HS-5 (cell line): Measurements from ENCODE around the gene ARHGEF1.
"Not testable (repeated sequence)": the region's sequence is repeated elsewhere in the genome, so short reads cannot be mapped to it uniquely, and the experiment has no call there.

ENCODE experiments used
- DNase-seq: peaks from one replicate; pipeline ENCODE4 v3.0.0-alpha.2; 2012; ENCODE audit warnings: low read depth

Gene ARHGEF1

DNA sequence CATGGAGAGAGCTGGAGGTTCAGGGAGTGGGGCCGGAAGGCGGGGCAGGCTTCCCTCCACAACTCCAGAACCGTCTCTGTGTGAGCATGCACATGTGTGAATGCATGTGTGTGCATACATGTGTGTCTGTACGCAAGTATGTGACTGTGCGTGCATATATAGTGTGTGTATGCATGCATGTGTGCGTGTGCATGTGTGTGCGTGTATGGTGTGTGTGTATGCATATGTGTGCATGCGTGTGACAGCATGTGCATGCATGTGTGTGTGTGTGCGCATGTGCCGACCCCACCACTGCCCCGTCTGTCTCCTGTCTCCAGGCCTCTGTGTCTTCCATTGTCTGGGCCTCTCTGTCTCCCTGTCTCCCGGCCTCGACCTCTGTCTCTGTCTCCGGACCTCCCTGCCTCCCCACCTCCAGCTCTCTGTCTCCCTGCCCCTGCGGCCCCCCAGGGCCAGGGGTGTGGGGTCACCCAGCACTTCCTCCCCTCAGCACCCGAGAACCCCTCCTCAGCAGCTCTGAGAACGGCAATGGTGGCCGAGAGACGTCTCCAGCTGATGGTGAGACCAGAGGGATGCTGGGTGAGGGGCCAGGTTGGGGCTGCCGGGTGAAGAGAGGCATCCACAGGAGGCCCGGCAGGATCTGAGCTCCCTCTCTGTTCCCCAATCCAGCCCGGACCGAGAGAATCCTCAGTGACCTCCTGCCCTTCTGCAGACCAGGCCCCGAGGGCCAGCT lies 22.5 kb downstream of the ARHGEF1 start:
- DNase-seq = no peak

GRCh38 chr19:41906271-41906670 lies 23.3 kb downstream of the ARHGEF1 start:
- DNase-seq = no peak

- no peak for DNase-seq
Observed at GRCh38 chr19:41906916-41907680, 24.1 kb downstream of the ARHGEF1 start.

GRCh38 chr19:41907994-41908615 lies 25.1 kb downstream of the ARHGEF1 start:
- no peak for DNase-seq

DNA sequence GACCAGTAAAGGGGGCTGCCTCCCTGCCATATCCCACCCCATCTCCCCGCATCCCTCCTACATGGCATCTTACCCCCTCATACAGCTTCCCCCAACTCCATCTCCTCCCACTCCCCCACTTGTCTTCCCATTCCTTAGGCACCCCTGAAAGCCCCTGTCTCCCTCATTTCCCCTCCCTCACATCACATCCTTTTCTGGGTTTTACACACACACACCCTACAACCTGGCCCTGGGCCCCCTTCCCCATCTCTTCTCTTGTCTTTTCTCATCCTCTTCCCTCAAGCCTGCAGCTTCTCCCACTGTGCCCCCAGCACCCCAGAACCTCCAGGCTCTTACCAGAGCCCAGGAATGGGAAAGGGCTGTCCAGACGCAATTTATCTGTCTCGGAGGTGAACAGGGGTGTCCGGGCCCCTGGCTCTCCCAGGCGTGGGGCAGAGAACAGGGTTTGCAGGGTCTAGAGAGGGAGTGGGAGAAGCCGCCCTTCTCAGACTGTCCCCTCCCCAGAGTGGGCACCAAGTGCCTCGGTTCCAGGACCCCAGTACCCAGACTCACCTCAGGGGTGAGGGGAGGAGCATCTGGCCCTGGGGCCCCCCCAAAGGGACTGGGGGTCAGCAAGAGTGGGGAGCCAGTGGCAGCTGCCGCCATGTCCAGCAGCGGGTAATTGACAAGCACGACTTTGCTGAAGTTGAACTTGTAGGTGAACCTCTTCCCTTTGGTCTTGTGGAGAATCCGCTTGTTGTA lies 25.9 kb downstream of the ARHGEF1 start:
- no peak for DNase-seq

- no peak for DNase-seq
Observed at GRCh38 chr19:41909706-41910105, 26.7 kb downstream of the ARHGEF1 start.

DNA sequence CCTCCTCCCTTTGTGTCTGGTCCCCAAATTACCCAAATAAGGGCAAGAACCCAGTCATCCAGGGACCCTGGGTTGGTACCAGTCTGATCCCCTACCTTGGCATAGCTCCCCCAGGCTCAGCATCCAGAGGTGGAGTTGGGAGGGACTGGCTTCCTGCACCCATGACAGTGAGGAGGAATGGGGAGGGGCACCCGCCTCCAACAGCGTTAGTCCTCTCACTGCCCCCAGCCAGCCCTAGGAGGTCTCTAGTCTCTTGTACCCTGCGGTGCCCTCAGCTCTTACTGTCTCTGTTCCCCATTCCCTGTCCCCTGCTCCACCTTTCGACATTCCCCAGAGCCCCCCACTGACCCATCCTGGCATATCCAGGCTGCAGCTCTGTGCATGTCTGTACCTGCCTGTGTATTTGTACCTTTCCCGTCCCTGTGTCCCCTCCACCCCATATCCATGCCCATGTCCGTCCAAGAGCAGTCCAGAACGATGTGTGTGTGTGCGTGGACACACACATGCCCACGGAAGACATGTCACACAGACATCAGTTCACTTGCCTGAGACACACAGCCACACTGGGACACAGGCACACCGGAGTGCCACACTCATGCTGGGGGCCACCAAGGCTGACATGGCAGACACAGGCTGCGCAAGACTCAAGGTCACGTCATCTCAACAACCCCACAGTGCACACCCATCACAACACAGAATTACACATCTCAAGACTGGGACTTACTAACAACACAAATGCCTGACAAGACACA lies 27.4 kb downstream of the ARHGEF1 start:
- no peak for DNase-seq

GRCh38 chr19:41910992-41911888 lies 28.3 kb downstream of the ARHGEF1 start:
- no peak for DNase-seq

GRCh38 chr19:41911889-41912731 lies 29.1 kb downstream of the ARHGEF1 start:
- DNase-seq = no peak

- DNase-seq = no peak
Observed at GRCh38 chr19:41912899-41913537, 30.0 kb downstream of the ARHGEF1 start.

GRCh38 chr19:41913538-41914423 lies 30.8 kb downstream of the ARHGEF1 start:
- no peak for DNase-seq

DNA sequence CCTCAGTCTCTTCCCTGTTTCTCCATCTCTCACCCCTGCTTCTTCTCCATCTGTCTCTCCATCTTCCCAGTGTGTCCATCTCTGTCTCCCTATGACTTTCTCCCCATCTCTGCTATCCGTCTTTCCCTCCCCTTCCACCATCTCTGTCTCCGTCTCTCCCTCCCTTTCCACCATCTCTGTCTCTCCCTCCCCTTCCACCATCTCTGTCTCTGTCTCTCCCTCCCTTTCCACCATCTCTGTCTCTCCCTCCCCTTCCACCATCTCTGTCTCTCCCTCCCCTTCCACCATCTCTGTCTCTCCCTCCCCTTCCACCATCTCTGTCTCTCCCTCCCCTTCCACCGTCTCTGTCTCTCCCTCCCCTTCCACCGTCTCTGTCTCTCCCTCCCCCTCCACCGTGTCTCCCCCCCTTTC lies 31.4 kb downstream of the ARHGEF1 start:
- not testable (repeated sequence) for DNase-seq

- no peak for DNase-seq
Observed at GRCh38 chr19:41915021-41915775, 32.2 kb downstream of the ARHGEF1 start.

DNA sequence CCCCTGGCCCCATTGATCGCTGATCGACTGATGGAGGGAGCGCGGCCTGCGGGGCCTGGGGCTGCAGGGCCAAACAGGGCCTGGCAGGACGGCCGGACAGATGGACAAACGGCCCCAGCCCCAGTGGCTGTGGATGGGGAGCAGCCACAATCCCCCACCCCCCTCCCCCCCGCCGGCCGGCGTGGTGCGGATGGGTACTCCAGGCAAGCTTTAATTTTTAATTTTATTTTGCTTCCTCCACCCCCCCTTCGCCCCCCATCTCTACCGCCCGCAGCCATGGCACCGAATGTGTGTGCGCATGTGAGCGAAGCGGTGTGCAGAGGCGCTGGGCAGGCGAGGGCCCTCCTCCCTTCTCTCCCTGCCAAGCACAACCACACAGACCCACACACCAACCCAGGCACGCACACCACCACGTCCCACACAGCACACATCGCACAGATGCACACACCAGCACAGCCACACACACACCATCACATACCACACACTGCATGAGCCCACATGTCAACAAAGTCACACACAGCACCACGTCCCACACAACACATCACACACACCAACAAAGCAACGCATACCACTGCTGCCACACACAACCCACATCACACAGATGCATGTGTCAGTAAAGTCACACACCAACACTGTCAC lies 32.9 kb downstream of the ARHGEF1 start:
- DNase-seq = no peak

GRCh38 chr19:41917676-41918075 lies 34.7 kb downstream of the ARHGEF1 start:
- no peak for DNase-seq

GRCh38 chr19:41918095-41918494 lies 35.1 kb downstream of the ARHGEF1 start:
- DNase-seq = no peak
